HepG2 (cell line): ENCODE measurements around the gene NME8. TPM values are rescaled to one million over a fixed set of nuclear protein-coding genes. Genes with fewer than 3 reads are reported as not detected.

Experiments
- ATAC-seq: fragments of 200-7000 bp; cut with Tn5 transposase; 3 replicates; pipeline ENCODE4 v1.9.1; 2020; ENCODE audit warnings: mild to moderate bottlenecking, moderate library complexity
- BruUV-seq: library from RNA; stranded (reverse); fragments of 400-500 nt; replicated peaks from 2 replicates; lab custom pipeline; 2021; lab: Mats Ljungman, UMichigan
- CTCF ChIA-PET: fragments of 300-600 bp; formaldehyde crosslinking; extraction: SDS; loops from one replicate; lab custom pipeline; 2021; ENCODE audit warnings: low total read pairs, inconsistent platforms, low intra/inter-chr PET ratio; lab: Yijun Ruan, JAX
- POLR2A ChIA-PET: fragments of 350-600 bp; sonication (Branson Sonifier 250); formaldehyde crosslinking; loops from one replicate; lab custom pipeline; 2020; ENCODE audit warnings: antibody characterized with exemption, inconsistent platforms; lab: Yijun Ruan, JAX
- DNase-seq: peaks from one replicate; pipeline ENCODE4 v3.0.0-alpha.2; 2015; ENCODE audit warnings: low spot score
- FAIRE-seq: peaks from 3 replicates; lab custom pipeline; 2011; peaks lifted over from hg19 to GRCh38; lab: Jason Lieb, UNC
- H2AFZ ChIP-seq: one replicate; pipeline ENCODE4 v1.6.1; 2011; ENCODE audit warnings: low read length, inconsistent platforms
- H3K27ac ChIP-seq: fragments of 300-600 bp; 3 replicates; pipeline ENCODE4 v1.8.0; 2011; ENCODE audit warnings: mixed run types, mild to moderate bottlenecking, mixed read lengths, low read length, inconsistent platforms; ENCODE audit not compliant: insufficient read depth; ENCODE audit errors: extremely low read length
- H3K27me3 ChIP-seq, 2 experiments: fragments of 200-600 bp in 1 of 2; 2 replicates in 1 of 2; 3 replicates in 1 of 2; pipeline versions ENCODE4 v1.6.0 to v1.8.0; 2011; ENCODE audit warnings: low read length in 2 of 2, mild to moderate bottlenecking in 2 of 2, moderate library complexity in 2 of 2, inconsistent platforms in 1 of 2; ENCODE audit not compliant: insufficient read depth in 2 of 2, control insufficient read depth in 1 of 2
- H3K36me3 ChIP-seq, 2 experiments: fragments of 200-600 bp in 1 of 2; replicated peaks in 1 of 2; 2 replicates in 1 of 2; 3 replicates in 1 of 2; pipeline versions ENCODE4 v1.5.1 to v1.8.0; 2011; ENCODE audit warnings: low read length in 2 of 2, inconsistent platforms in 1 of 2; ENCODE audit not compliant: insufficient read depth in 2 of 2, control insufficient read depth in 1 of 2
- H3K4me1 ChIP-seq: 2 replicates; pipeline ENCODE4 v1.5.1; 2012; ENCODE audit warnings: low read length, inconsistent platforms; ENCODE audit not compliant: insufficient read depth
- H3K4me2 ChIP-seq: 2 replicates; pipeline ENCODE4 v1.6.0; 2011; ENCODE audit warnings: low read depth, low read length, inconsistent platforms
- H3K4me3 ChIP-seq, 3 experiments: fragments of 200-600 bp in 1 of 3; sonication (generic), shearing (Covaris generic) in 1 of 3; replicated peaks in 1 of 3; 2 replicates each; pipeline ENCODE4 v1.5.1; 2011 to 2016; ENCODE audit warnings: low read length in 3 of 3, inconsistent platforms in 2 of 3, low read depth in 2 of 3, mild to moderate bottlenecking in 2 of 3, control low read depth in 1 of 3, mixed read lengths in 1 of 3; ENCODE audit not compliant: insufficient read depth in 1 of 3
- H3K79me2 ChIP-seq: one replicate; pipeline ENCODE4 v1.6.1; 2011; ENCODE audit warnings: low read length, inconsistent platforms; ENCODE audit not compliant: insufficient read depth
- H3K9ac ChIP-seq: 2 replicates; pipeline ENCODE4 v1.6.0; 2011; ENCODE audit warnings: mild to moderate bottlenecking, low read depth, low read length, inconsistent platforms; ENCODE audit not compliant: insufficient read depth
- H3K9me3 ChIP-seq: 2 replicates; pipeline ENCODE4 v1.5.1; 2012; ENCODE audit warnings: mild to moderate bottlenecking, low read length
- H4K20me1 ChIP-seq: 2 replicates; pipeline ENCODE4 v1.6.0; 2011; ENCODE audit warnings: inconsistent platforms, mild to moderate bottlenecking, low read length, moderate library complexity; ENCODE audit not compliant: insufficient read depth
- AGO1 ChIP-seq: fragments of 200-400 bp; formaldehyde crosslinking; IDR thresholded peaks from 2 replicates; pipeline ENCODE4 v1.6.1; 2017; ENCODE audit warnings: mild to moderate bottlenecking, low read depth, low read length, moderate library complexity; ENCODE audit not compliant: poor library complexity, severe bottlenecking
- CREB1 ChIP-seq, 2 experiments: fragments of 450-650 bp in 1 of 2; IDR thresholded peaks; 2 replicates each; pipeline ENCODE4 v1.6.1; 2016 to 2017; ENCODE audit warnings: control low read depth in 1 of 2, mild to moderate bottlenecking in 1 of 2, missing compliant biosample characterization in 1 of 2, missing genetic modification characterization in 1 of 2
- GZF1 ChIP-seq: sonication (generic); formaldehyde crosslinking; IDR thresholded peaks from 2 replicates; pipeline ENCODE4 v1.5.1; 2020; ENCODE audit warnings: mild to moderate bottlenecking, missing genetic modification reagents
- KDM5A ChIP-seq: fragments of 200-600 bp; sonication (generic); IDR thresholded peaks from 2 replicates; pipeline ENCODE4 v1.7.0; 2018; ENCODE audit warnings: antibody characterized with exemption, mild to moderate bottlenecking, low read length, borderline replicate concordance
- MAFF ChIP-seq: IDR thresholded peaks from 2 replicates; pipeline ENCODE4 v1.6.1; 2011; ENCODE audit warnings: low read depth, low read length, improper control_type of control experiment
- MAFK ChIP-seq, 2 experiments: IDR thresholded peaks in 1 of 2; conservative IDR thresholded peaks in 1 of 2; 2 replicates each; pipeline ENCODE4 v1.6.1; 2011; ENCODE audit warnings: improper control_type of control experiment in 2 of 2, low read length in 2 of 2
- SOX13 ChIP-seq, 3 experiments: fragments of 450-650 bp in 1 of 3; sonication (generic) in 1 of 3; formaldehyde crosslinking in 1 of 3; IDR thresholded peaks in 2 of 3; conservative IDR thresholded peaks in 1 of 3; 2 replicates each; pipeline versions ENCODE4 v1.5.0 to v1.6.1; 2016 to 2020; ENCODE audit warnings: antibody characterized with exemption in 1 of 3, mild to moderate bottlenecking in 1 of 3, missing compliant biosample characterization in 1 of 3, missing genetic modification reagents in 1 of 3, moderate library complexity in 1 of 3
- ZFP82 ChIP-seq: sonication (generic); formaldehyde crosslinking; IDR thresholded peaks from 2 replicates; pipeline ENCODE4 v1.5.1; 2020; ENCODE audit warnings: mild to moderate bottlenecking, missing genetic modification reagents, borderline replicate concordance
- ZNF274 ChIP-seq: sonication (generic); formaldehyde crosslinking; IDR thresholded peaks from 2 replicates; pipeline ENCODE4 v1.5.1; 2020; ENCODE audit warnings: mild to moderate bottlenecking, missing genetic modification reagents
- ZNF558 ChIP-seq: sonication (generic); formaldehyde crosslinking; IDR thresholded peaks from 2 replicates; pipeline ENCODE4 v1.9.0; 2022; ENCODE audit warnings: mild to moderate bottlenecking, missing genetic modification reagents, borderline replicate concordance
- whole genome bisulfite sequencing: methylation state at CpG from one replicate; pipeline ENCODE4 v1.1.6; 2017; ENCODE audit warnings: low lambda C conversion rate; 5-methylcytosine and 5-hydroxymethylcytosine counted together
- in situ Hi-C: cut with HindIII; loops from 2 replicates; pipeline ENCODE4 v1.10.0; 2017; ENCODE audit warnings: low pct_unique_long_range_greater_than_20kb; ENCODE audit not compliant: extremely low pct_ligation_motif_present
- intact Hi-C: fragments of 100-400 bp; cut with micrococcal nuclease; formaldehyde crosslinking; loops from one replicate; pipeline ENCODE4 v1.10.0; 2022; ENCODE audit not compliant: unreplicated experiment
- polyA plus RNA-seq, 8 experiments: library from polyadenylated mRNA; depleted of rRNA in 3 of 8; stranded (reverse) in 7 of 8; unstranded in 1 of 8; fragments of >200 nt; fragmentation: Illumina TruSeq in 4 of 8; extraction: Trizol in 4 of 8; gene quantifications; 2 replicates each; pipeline versions ENCODE4 v1.2.1 to v1.2.3, GENCODE V29; 2011 to 2016; ENCODE audit warnings: low read depth in 4 of 8, missing spikeins in 1 of 8, mixed read lengths in 1 of 8; ENCODE audit not compliant: insufficient read depth in 1 of 8
- total RNA-seq, 5 experiments: library from RNA; depleted of rRNA; stranded (reverse); fragments of >200 nt; fragmentation: Illumina TruSeq; extraction: Trizol; gene quantifications; 2 replicates each; pipeline ENCODE4 v1.2.3, GENCODE V29; 2016; ENCODE audit warnings: low read depth in 1 of 5

The NME8 gene
- total and polyA plus RNA-seq, 2 of the 13 experiments (the other 11 are each of a cell fraction or from before 2014, with no cell fraction given), result not detected

GRCh38 chr7:37817996-37818720 lies 30.2 kb upstream of the NME8 start:
- no peak overlapping the region for H3K9ac ChIP-seq
- FAIRE-seq (no peak), DNase-seq (no peak), ATAC-seq (no peak)
- H3K9me3 ChIP-seq, result no peaks in the 10 kb centered on the region
- intact Hi-C loops (no loop called here), in situ Hi-C loops (no loop called here)
- TF ChIP-seq CREB1 (IDR thresholded peaks at IDR 0.05) (0 out of 2 replicates have a peak, but pooled peaks have one; percentile 16), CREB1 (CRISPR knock-in tag; IDR thresholded peaks at IDR 0.05) (no peak), ZFP82 (no peak), GZF1 (CRISPR knock-in tag) (no peak), SOX13 (IDR thresholded peaks at IDR 0.05) (no peak), SOX13 (CRISPR knock-in tag; conservative IDR thresholded peaks at IDR 0.05 in 1 of 2, IDR thresholded peaks at IDR 0.05 in 1 of 2) (no peak), MAFK (conservative IDR thresholded peaks at IDR 0.05 in 1 of 2, IDR thresholded peaks at IDR 0.05 in 1 of 2; ENCODE audit: low read length in 2 of 2) (peak; percentile 36 to 53; a peak in 2 of 4 replicates), ZNF558 (no peak), KDM5A (no peak), MAFF (0 out of 2 replicates have a peak, but pooled peaks have one; percentile 3), AGO1 (no peak), ZNF274 (no peak)
- H3K79me2 ChIP-seq, result no peaks in the 10 kb centered on the region
- no peaks in the 10 kb centered on the region for H3K36me3 ChIP-seq
- H4K20me1 ChIP-seq, result no peaks in the 10 kb centered on the region
- ChIA-PET POLR2A (no interaction called here), CTCF (no interaction called here)
- no peak overlapping the region for H3K4me3 ChIP-seq
- no TSS peak for BruUV-seq
- no peak overlapping the region for H3K4me2 ChIP-seq
- no peaks in the 10 kb centered on the region for H3K4me1 ChIP-seq
- no peaks in the 10 kb centered on the region for H3K27me3 ChIP-seq
- WGBS, result 1% methylated on average over 5 of the region's 5 CpGs
- no peak overlapping the region for H2AFZ ChIP-seq
- H3K27ac ChIP-seq, result no peak overlapping the region
